Renal cortical epithelial cell (primary cell): ENCODE measurements around the gene WNT3A. TPM values are rescaled to one million over a fixed set of nuclear protein-coding genes. Genes with fewer than 3 reads are reported as not detected.
"Not testable (repeated sequence)": the region's sequence is repeated elsewhere in the genome, so short reads cannot be mapped to it uniquely, and the experiment has no call there.

Source experiments
- DNase-seq: peaks from one replicate; pipeline ENCODE4 v3.0.0-alpha.2; 2011; ENCODE audit warnings: low read depth
- total RNA-seq: library from RNA; depleted of rRNA; stranded (reverse); fragments of >200 nt; gene quantifications from 2 replicates; pipeline ENCODE4 v1.2.3, GENCODE V29; 2014

WNT3A gene
- total RNA-seq = not detected in 2 replicates

DNA sequence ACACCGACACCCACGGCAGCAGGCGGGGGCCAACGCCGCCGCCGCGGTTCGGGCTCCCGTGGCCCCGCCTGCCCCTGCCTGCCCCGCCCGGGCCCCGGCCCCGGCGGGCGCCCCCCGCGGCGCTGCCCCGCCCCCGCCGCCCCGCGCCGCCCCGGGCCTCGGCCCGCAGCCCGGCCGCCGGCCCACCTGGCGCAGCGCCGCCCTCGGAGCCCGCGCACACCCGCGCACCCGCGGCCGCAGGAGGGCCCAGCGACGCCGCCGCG, at the start of gene WNT3A:
Gene WNT3A, plus strand, starts transcription at position 213 of the 263 bp plus-strand sequence. CDS start 131 bp downstream, outside the sequence.
- DNase-seq = no peak

DNA sequence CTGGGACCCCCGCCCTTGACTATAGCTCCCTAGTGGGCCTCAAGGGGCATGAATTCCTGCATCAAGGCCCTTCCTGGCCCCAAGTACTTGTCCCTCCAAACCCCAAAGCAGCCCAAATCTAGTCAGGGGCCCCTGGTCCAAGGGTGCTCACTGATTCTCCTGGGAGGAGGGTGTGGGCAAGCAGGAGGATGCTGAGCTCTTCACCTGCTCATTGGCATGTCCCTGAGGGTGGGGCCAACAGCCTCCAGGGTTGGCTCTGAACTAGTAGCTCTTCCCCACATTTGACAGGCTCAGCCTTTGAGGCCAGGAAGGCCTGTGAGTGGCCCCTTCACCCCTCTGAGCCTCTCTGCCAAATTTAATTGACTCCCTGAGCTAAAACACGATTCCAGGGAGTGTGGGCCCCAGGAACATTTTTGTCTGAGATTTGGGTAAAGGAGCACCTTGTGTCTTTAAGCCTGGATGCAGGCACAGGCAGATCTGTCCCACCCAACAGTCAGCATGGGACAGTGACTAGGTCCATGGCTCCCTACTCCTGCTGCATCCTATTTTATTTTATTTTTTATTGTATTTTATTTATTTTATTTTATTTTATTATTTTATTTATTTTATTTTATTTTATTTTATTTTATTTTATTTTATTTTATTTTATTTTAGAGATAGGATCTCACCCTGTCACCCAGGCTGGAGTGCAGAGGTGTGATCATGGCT, 48.0 kb upstream of the WNT3A start:
- no peak for DNase-seq

GRCh38 chr1:227959325-227959860, 47.4 kb upstream of the WNT3A start:
- no peak for DNase-seq

- DNase-seq = no peak
Measured at GRCh38 chr1:227961651-227962466, 44.9 kb upstream of the WNT3A start.

- DNase-seq = peak; percentile 18
Measured at GRCh38 chr1:227966733-227967132, 40.1 kb upstream of the WNT3A start.

DNA sequence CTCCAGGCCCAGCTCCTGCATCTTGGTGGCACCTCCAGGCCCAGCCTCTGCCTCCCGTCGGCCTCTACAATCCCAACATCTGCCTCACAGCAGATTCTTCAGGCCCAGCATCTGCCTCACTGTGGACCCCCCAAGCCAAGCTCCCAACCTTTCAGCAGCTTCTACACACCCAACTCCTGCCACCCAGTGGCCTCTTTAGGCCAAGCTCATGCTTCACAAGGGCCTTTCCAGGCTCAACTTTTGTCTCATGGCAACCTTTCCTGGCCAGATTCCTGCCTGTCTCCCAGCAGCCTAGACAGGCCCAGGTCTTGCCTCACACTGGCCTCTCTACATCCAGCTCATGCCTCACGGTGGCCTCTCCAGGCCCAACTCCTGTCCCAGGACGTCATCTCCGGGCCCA, 39.0 kb upstream of the WNT3A start:
- DNase-seq = not testable (repeated sequence)

DNA sequence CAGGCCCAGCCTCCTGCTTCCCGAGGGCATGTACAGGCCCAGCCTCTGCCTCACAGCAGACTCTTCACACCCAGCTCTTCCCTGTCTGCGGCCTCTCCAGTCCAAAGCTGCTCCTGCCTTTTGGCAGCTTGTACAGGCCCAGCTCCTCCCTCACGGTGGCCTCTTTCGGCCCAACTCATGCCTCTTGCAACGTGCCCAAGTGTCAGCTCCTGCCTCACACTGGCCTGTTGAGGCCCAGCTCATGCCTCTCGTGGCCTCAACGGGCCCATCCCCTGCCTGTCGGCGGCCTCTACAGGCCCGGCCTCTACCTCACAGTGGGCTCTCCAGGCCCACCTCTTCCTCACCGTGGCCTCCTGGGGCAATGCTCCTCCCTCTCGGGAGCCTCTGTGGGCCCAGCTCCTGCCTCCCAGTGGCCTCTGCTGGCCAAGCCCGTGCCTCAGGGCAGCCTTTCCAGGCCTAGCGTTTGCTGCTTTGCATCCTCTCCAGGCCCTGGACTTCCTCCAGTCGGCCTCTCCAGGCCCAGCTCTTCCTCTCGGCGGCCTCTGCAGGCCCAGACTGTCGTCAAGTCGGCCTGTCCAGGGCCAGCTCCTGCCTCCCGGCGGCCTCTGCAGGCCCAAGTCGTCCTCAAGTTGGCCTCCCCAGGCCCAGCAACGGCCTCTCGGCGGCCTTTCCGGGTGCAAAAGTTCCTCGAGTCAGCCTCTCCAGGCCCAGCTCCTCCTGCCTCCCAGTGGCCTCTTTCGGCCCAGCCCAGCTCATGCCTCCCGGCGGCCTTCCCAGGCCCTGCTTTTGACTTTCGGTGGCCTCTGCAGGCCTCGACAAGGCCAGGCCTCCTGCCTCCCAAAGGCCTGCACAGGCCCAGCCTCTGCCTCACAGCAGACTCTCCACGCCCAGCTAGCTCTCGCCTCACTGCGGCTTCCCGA, 36.5 kb upstream of the WNT3A start:
- not testable (repeated sequence) for DNase-seq

- not testable (repeated sequence) for DNase-seq
Measured at GRCh38 chr1:227971216-227971615, 35.6 kb upstream of the WNT3A start.

DNA sequence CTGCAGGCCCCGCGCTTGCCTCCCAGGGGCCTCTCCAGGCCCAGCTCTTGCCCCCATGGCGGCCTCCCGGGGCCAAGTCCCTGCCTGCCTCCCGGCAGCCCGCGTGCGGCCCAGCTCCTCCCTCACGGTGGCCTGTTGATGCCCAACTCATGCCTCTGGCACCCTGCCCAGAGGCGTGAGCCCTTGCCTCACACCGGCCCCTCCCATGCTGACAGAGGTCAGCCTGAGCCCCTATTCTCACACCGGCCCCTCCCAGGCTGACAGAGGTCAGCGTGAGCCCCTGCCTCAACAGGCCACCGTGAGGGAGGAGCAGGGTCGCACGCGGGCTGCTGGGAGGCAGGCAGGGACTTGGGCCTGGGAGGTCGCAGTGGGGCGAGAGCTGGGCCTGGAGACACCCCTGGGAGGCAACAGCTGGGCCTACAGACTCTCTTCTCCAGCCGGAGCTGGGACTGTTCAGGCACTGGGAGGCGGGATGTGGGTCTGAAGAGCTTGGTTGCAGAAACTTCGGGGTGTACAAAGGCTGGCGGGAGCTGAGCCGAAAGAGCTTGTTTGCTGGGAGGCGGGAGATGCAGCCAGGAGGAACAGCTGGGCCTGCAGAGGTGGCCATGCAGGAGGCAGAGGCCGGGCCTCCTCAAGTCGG, 35.0 kb upstream of the WNT3A start:
- DNase-seq = not testable (repeated sequence)

DNA sequence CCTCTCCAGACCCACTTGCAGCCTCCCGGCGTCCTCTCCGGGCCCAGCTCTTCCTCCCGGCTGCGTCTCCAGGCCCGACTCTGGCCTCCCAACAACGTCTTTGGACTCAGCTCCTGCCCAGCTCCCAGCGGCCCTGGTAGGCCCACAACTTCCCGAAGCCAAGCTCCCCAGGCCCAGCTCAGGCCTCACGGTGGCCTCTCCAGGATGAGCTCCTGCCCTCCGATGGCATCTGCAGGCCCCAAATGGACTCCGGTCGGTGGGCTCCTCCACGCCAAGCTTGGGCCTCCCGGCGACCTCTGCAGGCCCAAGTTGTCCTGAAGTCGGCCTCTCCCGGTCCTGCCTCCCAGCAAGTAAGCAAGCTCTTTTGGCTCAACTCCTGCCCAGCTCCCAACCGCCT, 34.5 kb upstream of the WNT3A start:
- DNase-seq = not testable (repeated sequence)

- not testable (repeated sequence) for DNase-seq
Measured at GRCh38 chr1:227972843-227973374, 33.9 kb upstream of the WNT3A start.

DNA sequence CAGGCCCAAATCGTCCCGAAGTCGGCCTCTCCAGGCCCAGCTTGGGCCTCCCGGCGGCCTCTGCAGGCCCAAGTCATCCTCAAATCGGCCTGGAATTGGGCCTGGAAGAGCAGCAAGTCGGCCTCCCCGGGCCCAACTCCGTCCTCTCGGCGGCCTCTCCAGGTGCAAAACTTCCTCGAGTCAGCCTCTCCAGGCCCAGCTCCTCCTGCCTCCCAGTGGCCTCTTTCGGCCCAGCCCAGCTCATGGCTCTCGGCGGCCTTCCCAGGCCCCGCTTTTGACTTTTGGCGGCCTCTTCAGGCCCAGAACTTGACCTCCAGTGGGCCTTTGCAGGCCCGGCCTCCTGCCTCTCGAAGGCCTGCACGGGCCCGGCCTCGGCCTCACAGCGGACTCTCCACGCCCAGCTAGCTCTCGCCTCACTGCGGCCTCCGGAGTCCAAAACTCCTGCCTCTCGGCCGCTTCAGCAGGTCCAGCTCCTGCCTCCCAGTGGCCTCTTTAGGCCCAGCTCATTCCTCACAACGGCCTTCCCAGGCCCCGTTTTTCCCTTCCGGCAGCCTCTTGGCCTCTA, 33.0 kb upstream of the WNT3A start:
- not testable (repeated sequence) for DNase-seq

DNA sequence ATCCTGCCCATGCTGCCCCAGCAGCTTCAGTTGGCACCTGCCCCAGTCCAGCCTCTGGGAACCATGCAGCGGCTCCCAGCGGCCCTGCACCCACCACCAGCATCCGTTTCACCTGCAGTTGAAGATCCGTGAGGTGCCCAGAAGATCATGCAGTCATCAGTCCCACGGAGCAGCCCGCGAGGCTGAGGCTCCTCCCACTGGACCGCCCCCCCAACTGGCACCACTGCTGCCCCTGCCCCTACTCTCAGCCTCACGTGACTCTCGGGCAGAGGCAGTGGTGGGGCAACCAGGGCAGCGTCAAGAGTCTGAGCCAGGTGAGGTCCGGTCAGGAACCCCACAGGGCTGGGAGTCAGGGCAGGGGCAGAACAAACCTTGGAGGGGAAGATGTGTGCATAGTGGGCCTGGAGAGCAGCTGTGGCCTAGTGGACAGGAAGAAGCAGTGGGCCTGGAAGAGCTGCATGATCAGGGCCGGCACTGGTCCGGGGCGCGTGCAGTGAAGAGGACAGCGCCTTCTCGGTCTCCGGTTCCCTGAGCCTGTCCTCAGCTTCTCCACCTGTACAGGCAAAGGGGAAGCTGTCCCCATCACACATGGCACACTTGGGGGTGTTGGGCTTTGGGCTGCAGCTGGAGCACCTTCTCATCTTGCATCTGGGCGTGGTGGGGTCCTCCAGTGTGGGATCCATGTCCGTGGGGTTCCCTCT, 31.1 kb upstream of the WNT3A start:
- DNase-seq = not testable (repeated sequence)

DNA sequence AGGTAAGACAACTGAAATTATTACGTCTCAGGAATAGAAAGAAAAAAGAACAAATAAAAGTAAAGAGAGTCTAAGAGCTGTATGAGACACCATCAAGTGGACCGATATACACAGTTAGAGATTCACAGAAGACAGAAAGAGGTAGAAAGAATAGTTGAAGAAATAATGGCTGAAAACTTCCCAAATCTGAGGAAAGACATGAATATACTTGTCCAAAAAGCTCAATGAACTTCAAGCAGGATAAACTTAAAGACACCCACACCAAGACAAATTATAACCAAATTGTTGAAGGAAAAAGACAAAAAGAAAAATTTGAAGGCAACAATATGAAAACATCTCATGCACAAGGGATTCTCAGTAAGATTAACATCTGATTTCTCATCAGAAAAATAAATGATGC, 19.6 kb upstream of the WNT3A start:
- no peak for DNase-seq

DNA sequence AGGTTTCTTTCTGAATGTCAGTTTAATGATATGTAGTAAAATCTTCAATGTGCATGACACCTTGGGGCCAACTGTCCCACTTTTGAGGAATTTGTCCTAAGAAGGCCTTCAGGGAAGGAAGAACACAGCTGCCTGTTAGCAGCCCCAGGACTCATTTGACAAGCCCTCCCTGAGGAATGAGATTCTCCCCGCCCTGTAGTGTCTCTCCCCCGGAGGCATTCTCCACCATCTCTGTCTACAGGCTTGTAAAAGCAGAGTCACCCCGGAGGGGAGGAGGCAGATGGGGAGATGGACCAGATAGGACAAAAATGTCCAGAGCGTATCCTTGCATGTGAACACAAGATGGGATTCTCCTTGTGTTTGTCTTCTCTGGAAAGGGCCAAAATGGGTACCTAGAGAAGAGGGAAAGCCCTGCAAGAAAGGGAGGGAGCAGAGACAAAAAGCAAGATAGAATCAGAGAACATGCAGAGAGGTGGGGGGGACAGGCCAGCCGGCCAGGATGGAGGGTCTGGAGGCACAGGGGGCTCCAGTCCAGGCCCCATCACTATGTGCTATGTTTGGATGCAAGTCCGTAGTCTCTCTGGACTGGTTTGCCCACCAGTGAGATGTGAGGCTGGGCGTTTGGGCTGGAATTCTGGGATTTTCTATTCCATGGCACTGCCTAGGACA, 12.0 kb upstream of the WNT3A start:
- DNase-seq = no peak

DNA sequence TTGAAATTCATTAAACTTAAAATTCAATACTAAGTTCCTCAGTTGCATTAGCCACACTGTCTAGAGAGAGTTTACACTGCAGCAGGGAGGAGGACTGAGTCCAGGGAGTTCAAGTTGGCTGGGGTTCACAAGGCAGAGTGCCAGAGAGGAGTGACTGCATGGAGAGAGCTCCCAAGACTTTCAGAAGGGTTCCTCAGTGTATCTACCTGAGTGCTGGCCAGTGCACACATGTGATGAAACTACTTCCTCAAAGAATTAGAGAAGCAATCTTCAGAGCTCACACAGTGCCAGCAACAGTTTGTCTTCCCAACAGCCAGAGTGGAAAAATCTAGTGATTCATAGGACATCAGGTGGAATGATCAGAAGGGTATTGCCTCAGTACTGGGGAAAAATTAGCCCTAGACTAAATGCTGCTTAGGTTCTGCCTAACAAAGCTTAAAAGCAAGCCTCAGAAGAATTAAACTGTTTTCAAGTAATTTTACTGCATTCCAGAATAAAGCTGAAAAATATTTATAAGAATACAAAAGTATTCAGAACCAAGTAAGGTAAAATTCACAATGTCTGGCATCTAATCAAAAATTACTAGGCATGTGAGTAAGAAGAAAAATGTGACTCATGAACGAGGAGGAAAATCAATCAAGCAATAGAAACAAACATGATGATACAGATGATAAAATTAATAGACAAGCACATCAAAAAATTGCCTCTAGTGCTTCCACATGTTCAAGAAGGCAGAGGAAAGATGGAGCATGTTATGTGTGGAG, 10.4 kb upstream of the WNT3A start:
- no peak for DNase-seq

DNA sequence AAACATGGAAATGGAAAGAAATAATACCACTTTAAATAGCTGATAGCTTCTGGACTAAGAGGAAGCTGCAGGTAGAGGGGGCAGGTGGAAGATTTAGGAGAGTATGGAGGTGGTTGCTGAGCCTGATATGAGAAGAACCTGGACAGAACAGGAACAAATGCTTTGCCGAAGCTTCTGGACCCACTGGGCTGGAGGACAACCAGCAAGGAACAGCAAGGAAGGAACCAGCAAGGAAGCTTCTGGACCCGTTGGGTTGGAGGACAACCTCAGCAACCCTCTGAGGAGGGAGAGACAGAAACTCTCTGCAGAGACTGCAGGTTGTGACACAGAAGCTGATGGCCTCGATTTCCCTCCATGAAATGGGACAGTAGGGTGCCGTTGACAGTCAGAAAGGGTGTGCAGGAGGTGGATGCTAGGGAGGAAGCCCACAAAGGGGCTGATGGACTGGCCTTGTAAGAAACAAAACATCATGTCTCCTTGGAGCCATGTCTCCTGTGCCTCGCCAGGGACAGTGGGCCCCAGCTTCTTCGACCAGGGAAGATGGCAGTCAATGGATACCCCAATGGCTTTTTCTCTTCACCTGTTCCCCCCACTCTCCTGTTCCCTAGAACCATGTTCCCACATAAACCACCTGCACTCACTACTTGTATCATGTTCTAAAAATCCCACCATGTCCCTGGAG, 8.3 kb upstream of the WNT3A start:
- DNase-seq = no peak
